ENCODE measurements around the gene CKMT2. TPM values are rescaled to one million over a fixed set of nuclear protein-coding genes. Genes with fewer than 3 reads are reported as not detected.

CKMT2 gene
- total and polyA plus RNA-seq, 8 donors = 0.82 to 3.2 (median 1.9) TPM

DNA sequence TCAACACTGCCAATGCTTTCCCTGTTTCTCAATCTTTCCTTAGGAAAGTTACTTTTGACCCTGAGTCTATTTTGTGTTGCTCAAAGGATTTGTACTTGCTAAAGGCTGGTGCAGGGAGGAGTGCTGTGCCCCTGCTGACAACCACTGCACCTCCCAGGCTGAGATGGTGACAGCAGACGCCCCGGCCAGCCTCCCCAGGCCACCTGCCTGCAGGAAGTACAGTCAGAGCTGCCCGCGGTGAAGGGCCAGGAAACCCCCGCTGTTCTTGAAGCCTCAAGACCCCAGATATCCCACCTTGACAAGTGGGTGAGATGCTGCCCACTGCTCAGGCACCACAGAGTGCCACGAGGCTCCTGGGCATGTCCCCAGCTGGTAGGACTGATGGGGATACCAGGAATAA, 44.2 kb upstream of the CKMT2 start:
- Histone ChIP-seq H3K4me3 (no peak overlapping the region), H3K27me3 (no peaks in the 10 kb centered on the region), H3K9me3 (no peaks in the 10 kb centered on the region), H3K4me1 (no peaks in the 10 kb centered on the region), H3K27ac (no peak overlapping the region), H3K36me3 (no peaks in the 10 kb centered on the region)
- 60 to 70% methylated on average over 6 of the region's 6 CpGs for whole genome bisulfite sequencing, 2 donors
- intact Hi-C loops (cut with DNase I) = no loop called here
- TF ChIP-seq, protein P1, sequence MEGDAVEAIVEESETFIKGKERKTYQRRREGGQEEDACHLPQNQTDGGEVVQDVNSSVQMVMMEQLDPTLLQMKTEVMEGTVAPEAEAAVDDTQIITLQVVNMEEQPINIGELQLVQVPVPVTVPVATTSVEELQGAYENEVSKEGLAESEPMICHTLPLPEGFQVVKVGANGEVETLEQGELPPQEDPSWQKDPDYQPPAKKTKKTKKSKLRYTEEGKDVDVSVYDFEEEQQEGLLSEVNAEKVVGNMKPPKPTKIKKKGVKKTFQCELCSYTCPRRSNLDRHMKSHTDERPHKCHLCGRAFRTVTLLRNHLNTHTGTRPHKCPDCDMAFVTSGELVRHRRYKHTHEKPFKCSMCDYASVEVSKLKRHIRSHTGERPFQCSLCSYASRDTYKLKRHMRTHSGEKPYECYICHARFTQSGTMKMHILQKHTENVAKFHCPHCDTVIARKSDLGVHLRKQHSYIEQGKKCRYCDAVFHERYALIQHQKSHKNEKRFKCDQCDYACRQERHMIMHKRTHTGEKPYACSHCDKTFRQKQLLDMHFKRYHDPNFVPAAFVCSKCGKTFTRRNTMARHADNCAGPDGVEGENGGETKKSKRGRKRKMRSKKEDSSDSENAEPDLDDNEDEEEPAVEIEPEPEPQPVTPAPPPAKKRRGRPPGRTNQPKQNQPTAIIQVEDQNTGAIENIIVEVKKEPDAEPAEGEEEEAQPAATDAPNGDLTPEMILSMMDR (IDR thresholded peaks at IDR 0.05) = no peak
- no peak for ATAC-seq
- FAIRE-seq = no peak
- no peak for DNase-seq

DNA sequence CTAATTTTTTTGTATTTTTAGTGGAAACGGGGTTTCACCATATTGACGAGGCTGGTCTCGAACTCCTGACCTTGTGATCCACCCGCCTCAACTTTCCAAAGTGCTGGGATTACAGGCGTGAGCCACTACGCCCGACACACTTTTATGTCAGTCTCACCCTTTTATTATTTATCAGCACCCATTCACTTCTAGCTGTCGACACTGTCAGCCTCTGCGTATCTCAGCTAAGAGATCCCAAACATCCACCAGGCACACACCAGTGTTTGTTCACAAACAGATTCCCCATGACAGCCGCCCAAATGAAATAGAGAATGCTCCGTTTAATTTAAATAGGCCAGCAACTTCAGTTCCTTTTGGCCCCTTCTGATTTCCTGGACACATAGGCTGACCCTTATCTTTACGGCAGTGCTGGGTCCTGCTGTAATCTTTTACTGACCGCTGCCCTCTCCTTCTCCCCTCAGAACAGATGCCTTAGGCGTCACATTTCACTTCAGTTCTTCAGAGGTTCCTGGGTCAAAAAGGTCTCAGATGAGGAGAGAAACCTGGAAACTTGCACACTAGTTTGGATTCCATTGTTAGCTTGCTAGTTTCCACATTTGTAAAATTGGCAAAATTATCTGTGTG, 43.1 kb upstream of the CKMT2 start:
- 58 to 67% methylated on average over 14 of the region's 14 CpGs for WGBS, 2 donors
- intact Hi-C loops (cut with DNase I) = no loop called here
- Histone ChIP-seq H3K36me3 (no peaks in the 10 kb centered on the region), H3K9me3 (no peaks in the 10 kb centered on the region), H3K4me3 (no peak overlapping the region), H3K4me1 (no peaks in the 10 kb centered on the region), H3K27me3 (no peaks in the 10 kb centered on the region), H3K27ac (no peak overlapping the region)
- TF ChIP-seq, protein P1 (IDR thresholded peaks at IDR 0.05) = no peak
- DNase-seq (no peak), ATAC-seq (no peak), FAIRE-seq (no peak)

DNA sequence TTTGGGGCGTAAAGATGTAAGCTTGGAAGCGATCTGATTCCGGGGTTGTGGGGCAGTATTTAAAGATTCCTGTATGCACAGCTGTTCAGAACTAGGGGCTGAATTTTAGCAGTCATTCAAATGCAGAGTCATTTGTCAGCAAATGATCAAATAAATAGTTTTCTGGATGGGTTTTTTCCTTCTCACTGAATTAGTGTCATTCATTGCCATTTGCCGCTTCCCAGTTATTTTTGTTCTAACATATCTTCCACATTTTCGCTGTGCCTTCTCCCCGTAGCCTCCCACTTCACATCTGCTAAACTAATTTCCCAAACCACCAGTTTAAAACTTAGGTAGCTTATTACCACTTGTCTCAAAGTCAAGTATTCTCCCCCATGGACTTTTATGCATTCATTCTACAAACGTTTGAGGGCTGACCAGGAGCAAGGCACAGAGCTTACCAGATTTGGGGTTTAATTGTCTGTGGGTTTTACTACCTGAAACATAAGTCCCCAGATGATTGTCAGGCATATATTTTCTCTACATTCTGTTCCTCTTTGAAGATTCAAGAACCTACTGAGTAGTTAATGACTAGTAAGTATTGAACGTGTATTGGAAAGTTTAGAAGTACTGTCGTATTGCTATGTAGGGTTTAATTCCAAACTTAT, 41.3 kb upstream of the CKMT2 start:
- no peak for FAIRE-seq
- H3K36me3 ChIP-seq = no peaks in the 10 kb centered on the region
- H3K27ac ChIP-seq = no peak overlapping the region
- no peaks in the 10 kb centered on the region for H3K27me3 ChIP-seq
- H3K4me3 ChIP-seq = no peak overlapping the region
- no peak for DNase-seq
- no peaks in the 10 kb centered on the region for H3K9me3 ChIP-seq
- no peak for ATAC-seq
- intact Hi-C loops (cut with DNase I) = no loop called here
- WGBS, 2 donors = 77 to 81% methylated on average over 9 of the region's 9 CpGs
- TF ChIP-seq, protein P1 (IDR thresholded peaks at IDR 0.05) = no peak
- H3K4me1 ChIP-seq = peaks cover 0 to 3% (median 0%) of the 10 kb centered on the region in 3 donors

DNA sequence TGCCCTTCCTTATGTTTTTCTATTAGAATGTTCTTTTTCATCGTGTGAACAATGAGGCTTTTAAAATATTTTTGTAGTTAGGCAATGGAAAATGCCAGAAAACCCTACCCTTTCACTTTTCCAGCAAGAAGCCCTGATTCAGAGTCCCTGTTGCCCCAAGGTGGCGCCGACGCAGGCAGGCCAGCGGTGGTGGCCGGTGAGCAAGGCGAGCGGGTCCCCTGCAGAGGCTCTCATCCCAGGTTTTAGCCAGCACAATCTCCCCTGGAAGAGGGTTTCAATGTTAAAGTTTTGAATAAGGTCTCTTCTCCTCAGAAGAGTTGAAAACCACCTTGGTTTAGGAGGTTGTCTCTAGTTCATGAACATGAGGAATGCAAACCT, 40.8 kb upstream of the CKMT2 start:
- intact Hi-C loops (cut with DNase I) = no loop called here
- WGBS, 2 donors = 64 to 73% methylated on average over 8 of the region's 8 CpGs
- H3K4me1 ChIP-seq = peaks cover 0 to 3% (median 0%) of the 10 kb centered on the region in 3 donors
- H3K9me3 ChIP-seq = no peaks in the 10 kb centered on the region
- no peak overlapping the region for H3K4me3 ChIP-seq
- H3K27me3 ChIP-seq = no peaks in the 10 kb centered on the region
- ATAC-seq (no peak), DNase-seq (no peak), FAIRE-seq (no peak)
- H3K36me3 ChIP-seq = no peaks in the 10 kb centered on the region
- H3K27ac ChIP-seq = no peak overlapping the region
- TF ChIP-seq, protein P1 (IDR thresholded peaks at IDR 0.05) = no peak
